Measurements from ENCODE around the gene ATG4C. TPM values are rescaled to one million over a fixed set of nuclear protein-coding genes. Genes with fewer than 3 reads are reported as not detected.

Gene ATG4C
- total RNA-seq, 1 experiment from 2014 or later = 13.1 TPM

DNA sequence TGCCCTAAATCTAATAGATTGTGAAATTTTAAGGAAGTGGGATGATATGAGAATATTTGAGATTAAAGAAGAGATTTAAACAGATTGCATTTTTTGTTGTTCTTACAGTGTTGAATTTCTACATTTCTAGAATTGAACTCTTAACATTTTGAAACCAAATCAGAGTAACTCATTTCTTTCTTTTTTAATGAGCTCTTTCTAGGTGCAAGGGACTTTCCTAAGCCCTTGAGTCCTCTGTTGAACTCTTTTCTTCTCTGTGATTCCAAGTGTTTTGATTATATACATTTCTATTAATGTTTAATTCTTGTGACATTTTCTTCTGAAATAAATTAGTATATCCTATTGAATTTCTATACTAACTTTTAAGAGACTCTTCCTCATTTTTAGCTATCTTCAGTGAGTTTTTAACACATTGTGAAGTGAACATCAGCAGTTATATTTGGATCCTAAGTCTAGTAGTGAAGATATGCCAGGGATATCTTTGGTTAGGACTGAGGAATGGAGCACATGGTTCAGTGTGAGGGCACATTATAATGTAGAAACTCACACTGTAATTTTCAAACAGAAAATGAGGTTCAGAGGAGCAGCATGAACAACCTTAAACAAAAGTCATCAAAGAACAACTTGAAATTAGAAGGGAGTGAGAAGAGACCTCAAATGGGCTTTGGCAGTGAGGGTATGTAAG lies 53.1 kb downstream of the ATG4C start:
- H3K18ac ChIP-seq (ENCODE audit: insufficient read length, low read depth, low read length) = no peak overlapping the region
- TF ChIP-seq, protein P1, sequence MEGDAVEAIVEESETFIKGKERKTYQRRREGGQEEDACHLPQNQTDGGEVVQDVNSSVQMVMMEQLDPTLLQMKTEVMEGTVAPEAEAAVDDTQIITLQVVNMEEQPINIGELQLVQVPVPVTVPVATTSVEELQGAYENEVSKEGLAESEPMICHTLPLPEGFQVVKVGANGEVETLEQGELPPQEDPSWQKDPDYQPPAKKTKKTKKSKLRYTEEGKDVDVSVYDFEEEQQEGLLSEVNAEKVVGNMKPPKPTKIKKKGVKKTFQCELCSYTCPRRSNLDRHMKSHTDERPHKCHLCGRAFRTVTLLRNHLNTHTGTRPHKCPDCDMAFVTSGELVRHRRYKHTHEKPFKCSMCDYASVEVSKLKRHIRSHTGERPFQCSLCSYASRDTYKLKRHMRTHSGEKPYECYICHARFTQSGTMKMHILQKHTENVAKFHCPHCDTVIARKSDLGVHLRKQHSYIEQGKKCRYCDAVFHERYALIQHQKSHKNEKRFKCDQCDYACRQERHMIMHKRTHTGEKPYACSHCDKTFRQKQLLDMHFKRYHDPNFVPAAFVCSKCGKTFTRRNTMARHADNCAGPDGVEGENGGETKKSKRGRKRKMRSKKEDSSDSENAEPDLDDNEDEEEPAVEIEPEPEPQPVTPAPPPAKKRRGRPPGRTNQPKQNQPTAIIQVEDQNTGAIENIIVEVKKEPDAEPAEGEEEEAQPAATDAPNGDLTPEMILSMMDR (conservative IDR thresholded peaks at IDR 0.05) = no peak

More for the DNA sequence above, 53.1 kb downstream of the ATG4C start:
- H3K4me3 Mint-ChIP-seq = no peak overlapping the region
- no peak overlapping the region for H3K14ac ChIP-seq (ENCODE audit: insufficient read depth, low read length)
- no peak overlapping the region for H3T11ph ChIP-seq (ENCODE audit: low read length)
- H3K27ac Mint-ChIP-seq = no peak overlapping the region
- H3K56ac ChIP-seq (ENCODE audit: insufficient read length, low read depth, low read length) = no peak overlapping the region
- peaks cover 10% of the 10 kb centered on the region in 2 experiments for H3K4me1 Mint-ChIP-seq
- no peaks in the 10 kb centered on the region for H3K9me3 Mint-ChIP-seq
- H2BK20ac ChIP-seq (ENCODE audit: low read depth, low read length, poor library complexity, severe bottlenecking) = no peak overlapping the region
- H3K27ac ChIP-seq (ENCODE audit: insufficient read length, low read depth, low read length) = no peak overlapping the region
- no peaks in the 10 kb centered on the region for H3K4me1 ChIP-seq (ENCODE audit: insufficient read depth, low read length)
- no peaks in the 10 kb centered on the region for H3K9me3 ChIP-seq (ENCODE audit: control insufficient read depth, low read depth, low read length)
- no peak overlapping the region for H4K5ac ChIP-seq (ENCODE audit: insufficient read length, low read depth, low read length)
- no peak overlapping the region for H2AFZ ChIP-seq (ENCODE audit: low read length)
- no peaks in the 10 kb centered on the region for H3K27me3 Mint-ChIP-seq (ENCODE audit: low read depth)
- H3K36me3 Mint-ChIP-seq (ENCODE audit: insufficient read depth in 1 of 3, low read depth in 3 of 3) = peaks cover 0 to 2% (median 1%) of the 10 kb centered on the region in 3 experiments; a peak in 2 of 7 replicates
- no peak overlapping the region for H2BK15ac ChIP-seq (ENCODE audit: low read depth, low read length)
- no peak overlapping the region for H3K4ac ChIP-seq (ENCODE audit: low read depth, low read length)
- no peak overlapping the region for H3K23ac ChIP-seq (ENCODE audit: insufficient read length, low read depth, low read length)
- no peaks in the 10 kb centered on the region for H4K20me1 ChIP-seq (ENCODE audit: control insufficient read depth, insufficient read depth, insufficient read length)
- H2AK5ac ChIP-seq (ENCODE audit: insufficient read length, low read length) = no peak overlapping the region
- no peak overlapping the region for H2BK5ac ChIP-seq (ENCODE audit: insufficient read length, low read length)
- H3K4me2 ChIP-seq (ENCODE audit: insufficient read depth, insufficient read length, low read length) = no peak overlapping the region
- H3K79me2 ChIP-seq (ENCODE audit: insufficient read depth, low read length) = no peaks in the 10 kb centered on the region
- no peaks in the 10 kb centered on the region for H3K23me2 ChIP-seq (ENCODE audit: insufficient read length, low read depth, low read length, poor library complexity, severe bottlenecking)
- no peak overlapping the region for H4K8ac ChIP-seq (replicated peaks; ENCODE audit: insufficient read length, low read depth, low read length)
- no peaks in the 10 kb centered on the region for H3K79me1 ChIP-seq (ENCODE audit: insufficient read depth, low read depth, low read length, poor library complexity, severe bottlenecking)
- no peak overlapping the region for H2BK120ac ChIP-seq (ENCODE audit: low read depth, low read length, poor library complexity, severe bottlenecking)
- no peak overlapping the region for H2BK12ac ChIP-seq (ENCODE audit: insufficient read length, low read depth, low read length)
- H4K91ac ChIP-seq (ENCODE audit: insufficient read length, low read depth, low read length) = no peak overlapping the region
- H3K9ac ChIP-seq (ENCODE audit: extremely low read depth, insufficient read length, low read length) = no peak overlapping the region
- H3K27me3 ChIP-seq (ENCODE audit: insufficient read depth, low read length) = no peaks in the 10 kb centered on the region
- no peak for DNase-seq

Data from H9 (cell line).